HEK293T (cell line): ENCODE measurements around the gene C1GALT1.

Experiments used
- ARNT ChIP-seq: fragments of 450-650 bp; IDR thresholded peaks from 2 replicates; pipeline ENCODE4 v1.6.1; 2017; ENCODE audit warnings: mild to moderate bottlenecking
- BHLHE40 ChIP-seq: fragments of 450-650 bp; IDR thresholded peaks from 2 replicates; pipeline ENCODE4 v1.6.1; 2016; ENCODE audit warnings: mild to moderate bottlenecking, moderate library complexity, borderline replicate concordance
- TARDBP ChIP-seq: fragments of 450-650 bp; IDR thresholded peaks from 2 replicates; pipeline ENCODE4 v1.6.1; 2016
- TF ChIP-seq, protein P1 (sequence below): fragments of 450-650 bp; IDR thresholded peaks from 2 replicates; pipeline ENCODE4 v1.6.1; 2016

DNA sequence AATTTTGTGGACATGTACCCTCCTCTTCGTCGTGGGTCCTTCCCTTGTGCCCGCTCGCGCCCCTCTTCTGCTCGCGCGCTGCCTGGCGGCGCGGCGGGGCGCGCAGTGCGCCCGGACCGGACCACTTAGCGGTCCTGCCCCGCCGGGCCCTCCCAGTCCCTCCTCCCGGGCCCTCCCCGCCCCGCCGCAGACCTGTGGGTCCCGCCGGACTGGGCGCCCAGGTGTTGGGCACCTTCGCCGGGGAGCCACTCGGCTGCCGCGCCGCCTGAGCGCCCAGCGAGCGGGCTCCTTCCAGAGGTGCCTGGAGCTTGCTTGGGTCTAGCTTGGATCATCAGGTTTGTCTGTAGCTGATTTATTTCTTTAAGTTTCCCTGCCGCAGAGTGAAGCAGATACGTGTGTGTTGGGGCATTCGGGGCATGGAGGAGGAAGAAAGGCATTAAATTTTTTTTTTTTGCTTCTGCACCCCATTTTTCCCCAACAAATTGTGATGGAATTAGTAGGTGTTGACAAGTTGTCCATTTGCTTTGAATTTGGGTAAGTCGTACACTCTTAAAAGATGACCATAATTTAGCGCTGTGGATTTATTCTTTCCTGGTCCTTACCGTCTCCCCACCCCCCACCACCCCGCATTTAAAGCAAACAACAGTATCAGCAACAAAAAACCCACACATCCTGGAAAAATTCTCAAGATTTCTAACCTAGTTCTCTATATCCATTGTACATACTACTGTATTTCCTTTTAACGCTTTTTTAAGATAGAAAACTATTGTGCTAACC lies 905 bp downstream of the C1GALT1 start:
- TF ChIP-seq, protein P1, sequence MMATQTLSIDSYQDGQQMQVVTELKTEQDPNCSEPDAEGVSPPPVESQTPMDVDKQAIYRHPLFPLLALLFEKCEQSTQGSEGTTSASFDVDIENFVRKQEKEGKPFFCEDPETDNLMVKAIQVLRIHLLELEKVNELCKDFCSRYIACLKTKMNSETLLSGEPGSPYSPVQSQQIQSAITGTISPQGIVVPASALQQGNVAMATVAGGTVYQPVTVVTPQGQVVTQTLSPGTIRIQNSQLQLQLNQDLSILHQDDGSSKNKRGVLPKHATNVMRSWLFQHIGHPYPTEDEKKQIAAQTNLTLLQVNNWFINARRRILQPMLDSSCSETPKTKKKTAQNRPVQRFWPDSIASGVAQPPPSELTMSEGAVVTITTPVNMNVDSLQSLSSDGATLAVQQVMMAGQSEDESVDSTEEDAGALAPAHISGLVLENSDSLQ = no peak
- TF ChIP-seq TARDBP = no peak
- no peak for TF ChIP-seq ARNT
- TF ChIP-seq BHLHE40 = no peak
